Testis (tissue), 2 donors: Measurements from ENCODE around the gene BAHCC1.

Source experiments
- CTCF ChIP-seq, 3 experiments: fragments of 450-650 bp in 2 of 3; fragments of 200-600 bp in 1 of 3; sonication (generic) in 1 of 3; IDR thresholded peaks; one replicate each; pipeline ENCODE4 v1.5.1; 2016 to 2019; ENCODE audit warnings: antibody characterized with exemption in 3 of 3, mild to moderate bottlenecking in 2 of 3, moderate library complexity in 1 of 3
- POLR2A ChIP-seq: fragments of 450-650 bp; IDR thresholded peaks from one replicate; pipeline ENCODE4 v1.6.1; 2017; ENCODE audit warnings: antibody characterized with exemption, mild to moderate bottlenecking, moderate library complexity

- TF ChIP-seq CTCF (IDR thresholded peaks at IDR 0.05), result no peak
- no peak for TF ChIP-seq POLR2A
Measured at GRCh38 chr17:81510785-81511553, 115.7 kb downstream of the BAHCC1 start.
